ENCODE measurements around the gene C19orf44. TPM values are rescaled to one million over a fixed set of nuclear protein-coding genes. Genes with fewer than 3 reads are reported as not detected.
"Not testable (repeated sequence)": the region's sequence is repeated elsewhere in the genome, so short reads cannot be mapped to it uniquely, and the experiment has no call there.

The C19orf44 gene
- total RNA-seq, 1 donor, result 7.9 TPM

- no peak for TF ChIP-seq CTCF (IDR thresholded peaks at IDR 0.05; ENCODE audit: insufficient read depth, low read length)
- DNase-seq (ENCODE audit: low read depth), result no peak
- no peak overlapping the region for H3K4me3 ChIP-seq (ENCODE audit: low read depth, low read length)
Observed at GRCh38 chr19:16508546-16508945, 12.4 kb downstream of the C19orf44 start.

- no peak for DNase-seq (ENCODE audit: low read depth)
Observed at GRCh38 chr19:16509141-16510061, 13.2 kb downstream of the C19orf44 start.

GRCh38 chr19:16512611-16513010 is 16.4 kb downstream of the C19orf44 start:
- DNase-seq (ENCODE audit: low read depth); H3K4me3 ChIP-seq (ENCODE audit: low read depth, low read length): not testable (repeated sequence)

More at GRCh38 chr19:16509141-16510061, 13.2 kb downstream of the C19orf44 start:
- no peak overlapping the region for H3K4me3 ChIP-seq (ENCODE audit: low read depth, low read length)
- TF ChIP-seq CTCF (IDR thresholded peaks at IDR 0.05; ENCODE audit: insufficient read depth, low read length), result no peak

GRCh38 chr19:16514383-16515019 is 18.3 kb downstream of the C19orf44 start:
- DNase-seq (ENCODE audit: low read depth), result no peak
- TF ChIP-seq CTCF (IDR thresholded peaks at IDR 0.05; ENCODE audit: insufficient read depth, low read length), result no peak
- no peak overlapping the region for H3K4me3 ChIP-seq (ENCODE audit: low read depth, low read length)

- no peak for TF ChIP-seq CTCF (IDR thresholded peaks at IDR 0.05; ENCODE audit: insufficient read depth, low read length)
- no peak for DNase-seq (ENCODE audit: low read depth)
- no peak overlapping the region for H3K4me3 ChIP-seq (ENCODE audit: low read depth, low read length)
Observed at GRCh38 chr19:16516381-16516780, 20.2 kb downstream of the C19orf44 start.

GRCh38 chr19:16516923-16517610 is 20.9 kb downstream of the C19orf44 start:
- no peak for TF ChIP-seq CTCF (IDR thresholded peaks at IDR 0.05; ENCODE audit: insufficient read depth, low read length)
- no peak overlapping the region for H3K4me3 ChIP-seq (ENCODE audit: low read depth, low read length)
- DNase-seq (ENCODE audit: low read depth), result no peak

- DNase-seq (ENCODE audit: low read depth), result no peak
- TF ChIP-seq CTCF (IDR thresholded peaks at IDR 0.05; ENCODE audit: insufficient read depth, low read length), result no peak
- H3K4me3 ChIP-seq (ENCODE audit: low read depth, low read length), result no peak overlapping the region
Observed at GRCh38 chr19:16518061-16518460, 21.9 kb downstream of the C19orf44 start.
